NB4 (cell line): ENCODE data around the gene CEMIP2.

ENCODE experiments used
- DNase-seq: peaks from one replicate; pipeline ENCODE4 v3.0.0; 2010; ENCODE audit warnings: low read depth
- H3K4me3 ChIP-seq: one replicate; pipeline ENCODE4 v1.5.1; 2011; ENCODE audit warnings: mild to moderate bottlenecking, low read depth, low read length, moderate library complexity
- CTCF ChIP-seq: IDR thresholded peaks from one replicate; pipeline ENCODE4 v1.5.1; 2012; ENCODE audit warnings: low read depth, low read length
- MAX ChIP-seq: IDR thresholded peaks from 2 replicates; pipeline ENCODE4 v1.6.1; 2011; ENCODE audit warnings: low read depth, low read length
- MYC ChIP-seq: IDR thresholded peaks from 2 replicates; pipeline ENCODE4 v1.6.1; 2011; ENCODE audit warnings: low read depth, low read length
- POLR2A ChIP-seq: IDR thresholded peaks from 2 replicates; pipeline ENCODE4 v1.6.1; 2011; ENCODE audit warnings: mild to moderate bottlenecking; ENCODE audit not compliant: insufficient read length; ENCODE audit errors: extremely low read depth

The CEMIP2 gene

GRCh38 chr9:71634752-71635151, 133.6 kb downstream of the CEMIP2 start:
- TF ChIP-seq POLR2A, result no peak
- no peak for TF ChIP-seq CTCF
- TF ChIP-seq MYC, result no peak
- TF ChIP-seq MAX, result no peak
- no peak for DNase-seq
- H3K4me3 ChIP-seq, result no peak overlapping the region
